ENCODE data around the gene SYCE3. TPM values are rescaled to one million over a fixed set of nuclear protein-coding genes. Genes with fewer than 3 reads are reported as not detected.

Gene SYCE3, protein sequence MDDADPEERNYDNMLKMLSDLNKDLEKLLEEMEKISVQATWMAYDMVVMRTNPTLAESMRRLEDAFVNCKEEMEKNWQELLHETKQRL
- total RNA-seq (not detected in 2 replicates), polyA plus RNA-seq (not detected in 2 replicates), polyA minus RNA-seq (not detected in 2 replicates), Bru-seq, nascent RNA (not detected), BruChase-seq, experiment 1, labeled RNA remaining after a 6-hour chase (percentile 11 among the genes with signal in this experiment), BruChase-seq, experiment 2, labeled RNA remaining after a 2-hour chase (not detected)
- not detected in 2 replicates for polyA plus RNA-seq (2011; cell fraction: cytosol; rRNA removed)
- polyA plus RNA-seq (2011; cell fraction: nucleus; rRNA removed): not detected in 2 replicates
- polyA plus RNA-seq (2012): not detected in 2 replicates
- not detected for polyA minus RNA-seq (2011; cell fraction: cytosol; rRNA and poly(A)+ RNA removed)
- polyA minus RNA-seq (2011; cell fraction: nucleus; rRNA and poly(A)+ RNA removed): not detected in 2 replicates
- long read RNA-seq: 0 reads

DNA sequence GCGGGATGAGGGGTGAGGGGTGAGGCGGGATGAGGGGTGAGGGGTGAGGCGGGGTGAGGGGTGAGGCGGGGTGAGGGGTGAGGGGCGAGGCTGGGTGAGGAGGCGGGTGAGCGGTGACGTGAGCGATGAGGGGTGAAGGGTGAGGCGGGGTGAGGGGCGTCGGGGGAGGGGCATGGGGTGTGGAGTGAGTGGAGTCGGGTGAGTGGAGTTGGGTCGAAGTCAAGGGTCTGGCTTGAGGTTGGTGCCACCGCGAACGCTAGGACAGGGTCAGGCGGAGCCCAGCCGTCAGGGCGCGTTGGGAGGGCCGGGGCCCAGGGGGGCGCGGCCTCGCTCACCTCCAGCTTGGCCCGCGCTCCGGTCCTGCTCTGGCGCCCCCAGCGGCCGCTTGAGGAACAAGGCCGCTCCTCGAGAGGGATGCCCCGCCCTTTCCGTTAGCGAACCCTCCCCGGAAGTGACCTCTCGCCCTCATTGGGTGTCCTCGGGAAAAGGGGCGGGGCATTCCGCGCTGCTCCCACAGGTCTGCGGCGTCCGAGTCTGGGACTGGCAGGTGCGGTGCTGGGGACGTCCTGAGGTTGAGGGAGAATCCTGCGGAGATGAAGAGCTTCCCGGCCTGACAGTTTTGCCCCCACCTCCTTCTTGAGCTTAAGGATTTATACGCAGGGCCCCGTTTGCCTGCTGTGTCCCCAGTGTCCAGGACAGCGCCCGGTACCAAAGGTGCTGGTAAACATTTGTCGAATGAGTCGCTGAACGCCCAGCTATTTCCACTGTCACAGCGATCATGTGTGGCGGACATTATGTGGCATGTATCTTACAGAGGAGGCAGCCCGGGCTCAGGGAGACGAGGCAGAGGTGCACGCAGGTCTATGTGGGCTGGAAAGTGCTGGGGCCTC is at the start of gene SYCE3:
TSS of gene SYCE3 (minus strand) at position 397 of the 890 bp plus-strand sequence. CDS start 6,514 bp downstream, outside the sequence.
- no TSS peak for BruUV-seq (replicated peaks)
- no peaks in the 10 kb centered on the region for H4K20me1 ChIP-seq (replicated peaks; ENCODE audit: control insufficient read depth, extremely low read depth, insufficient read depth, low read length)
- TF ChIP-seq, protein P1, sequence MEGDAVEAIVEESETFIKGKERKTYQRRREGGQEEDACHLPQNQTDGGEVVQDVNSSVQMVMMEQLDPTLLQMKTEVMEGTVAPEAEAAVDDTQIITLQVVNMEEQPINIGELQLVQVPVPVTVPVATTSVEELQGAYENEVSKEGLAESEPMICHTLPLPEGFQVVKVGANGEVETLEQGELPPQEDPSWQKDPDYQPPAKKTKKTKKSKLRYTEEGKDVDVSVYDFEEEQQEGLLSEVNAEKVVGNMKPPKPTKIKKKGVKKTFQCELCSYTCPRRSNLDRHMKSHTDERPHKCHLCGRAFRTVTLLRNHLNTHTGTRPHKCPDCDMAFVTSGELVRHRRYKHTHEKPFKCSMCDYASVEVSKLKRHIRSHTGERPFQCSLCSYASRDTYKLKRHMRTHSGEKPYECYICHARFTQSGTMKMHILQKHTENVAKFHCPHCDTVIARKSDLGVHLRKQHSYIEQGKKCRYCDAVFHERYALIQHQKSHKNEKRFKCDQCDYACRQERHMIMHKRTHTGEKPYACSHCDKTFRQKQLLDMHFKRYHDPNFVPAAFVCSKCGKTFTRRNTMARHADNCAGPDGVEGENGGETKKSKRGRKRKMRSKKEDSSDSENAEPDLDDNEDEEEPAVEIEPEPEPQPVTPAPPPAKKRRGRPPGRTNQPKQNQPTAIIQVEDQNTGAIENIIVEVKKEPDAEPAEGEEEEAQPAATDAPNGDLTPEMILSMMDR (IDR thresholded peaks at IDR 0.05; ENCODE audit: extremely low read depth in 1 of 2, insufficient read depth in 1 of 2, low read depth in 1 of 2, low read length in 2 of 2): peak; percentile 92 to 93
- TF ChIP-seq FOS (IDR thresholded peaks at IDR 0.05; ENCODE audit: borderline replicate concordance, insufficient read depth, low read length): no peak
- ChIA-PET POLR2A (no interaction called here), CTCF (interaction anchor here (0.6 to 2.2 kb wide), 24 partner anchors 9 to 136 kb away, joined by 3 to 16 read pairs (median 4); partner anchors contain the start of genes CPT1B, KLHDC7B, LMF2 and MIOX)
- H3K9me3 ChIP-seq (replicated peaks; ENCODE audit: control insufficient read depth, insufficient read depth, low read length): no peaks in the 10 kb centered on the region
- DNase-seq (ENCODE audit: low read depth, low spot score) (peak; percentile 73), FAIRE-seq (peak; percentile 90)
- intact Hi-C loops (cut with micrococcal nuclease) (no loop called here), dilution Hi-C loops (cut with MboI; ENCODE audit: extremely low pct_ligation_motif_present, low sequenced_read_pairs) (no loop called here)
- H3K9me1 ChIP-seq (replicated peaks; ENCODE audit: control insufficient read depth, extremely low read depth, insufficient read depth, low read length): no peaks in the 10 kb centered on the region
- H2AFZ ChIP-seq (ENCODE audit: low read depth, low read length): peak within 1 kb of the TSS; percentile 78
- H3K27ac ChIP-seq (ENCODE audit: insufficient read depth, low read depth, low read length): no peak within 1 kb of the TSS
- H3K4me1 ChIP-seq (ENCODE audit: control insufficient read depth, extremely low read depth, insufficient read depth, low read length): peaks cover 5% of the 10 kb centered on the region
- H3K36me3 ChIP-seq (ENCODE audit: control insufficient read depth in 2 of 2, extremely low read depth in 1 of 2, insufficient read depth in 2 of 2, low read length in 2 of 2): no peaks in the 10 kb centered on the region
- H3K27me3 ChIP-seq (ENCODE audit: control insufficient read depth in 2 of 2, insufficient read depth in 2 of 2, low read length in 2 of 2): peaks cover 8 to 16% of the 10 kb centered on the region in 2 experiments
- H3K4me2 ChIP-seq (ENCODE audit: insufficient read depth, low read length): peak within 1 kb of the TSS; percentile 50
- H3K4me3 ChIP-seq (replicated peaks in 1 of 3; ENCODE audit: insufficient read depth in 1 of 3, low read depth in 1 of 3, low read length in 3 of 3): peak within 1 kb of the TSS; percentile 1 to 34 (median 16)
- H3K9ac ChIP-seq (replicated peaks; ENCODE audit: extremely low read depth, insufficient read depth, low read length): no peak within 1 kb of the TSS
- no peaks in the 10 kb centered on the region for H3K79me2 ChIP-seq (ENCODE audit: control insufficient read depth, insufficient read depth, low read length)
